ENCODE data around the gene CMTM2.

DNA sequence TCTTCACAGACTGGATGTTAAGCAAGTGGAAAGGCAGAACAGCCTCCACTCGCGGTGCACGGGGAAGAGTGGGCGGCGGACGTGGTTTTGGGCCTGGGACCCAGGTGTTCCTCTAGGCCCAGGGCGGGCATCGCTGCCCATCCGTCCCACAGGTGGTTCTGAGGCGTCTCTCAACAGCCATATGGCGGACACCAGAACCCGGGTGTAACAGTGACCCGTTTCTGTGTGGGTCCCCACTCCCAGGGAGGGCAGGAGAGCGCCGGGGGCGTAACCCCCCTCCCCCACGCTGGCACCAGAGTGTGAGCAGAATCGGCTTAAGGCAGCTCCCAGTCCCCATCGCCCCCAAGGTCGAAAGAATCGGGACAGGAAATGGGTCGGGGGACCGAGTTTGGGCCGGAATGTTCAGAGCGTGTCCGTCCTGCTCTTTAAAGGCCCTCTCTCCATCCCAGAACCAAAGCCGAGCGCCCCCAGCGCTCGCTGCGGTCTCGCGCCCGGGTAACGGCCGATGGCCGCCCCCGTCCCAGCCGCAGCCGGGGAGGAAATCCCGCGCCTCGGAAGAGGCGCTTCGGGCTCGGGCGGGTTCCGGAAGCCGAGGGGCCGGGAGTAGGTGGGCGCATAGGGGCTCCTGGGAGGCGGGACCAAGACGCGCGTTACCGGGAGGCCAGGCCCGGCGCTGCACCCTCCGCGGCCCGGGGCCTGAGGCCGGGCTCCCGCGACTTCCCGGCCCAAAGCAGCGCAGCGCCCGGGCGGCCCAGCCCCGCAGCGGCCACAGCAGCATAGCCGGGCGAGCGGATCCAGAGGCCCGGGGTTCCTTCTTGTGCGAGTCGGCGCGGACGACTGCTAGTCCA, 29.8 kb upstream of the CMTM2 start, which contains the start of gene TK2:
- TF ChIP-seq, protein P1, sequence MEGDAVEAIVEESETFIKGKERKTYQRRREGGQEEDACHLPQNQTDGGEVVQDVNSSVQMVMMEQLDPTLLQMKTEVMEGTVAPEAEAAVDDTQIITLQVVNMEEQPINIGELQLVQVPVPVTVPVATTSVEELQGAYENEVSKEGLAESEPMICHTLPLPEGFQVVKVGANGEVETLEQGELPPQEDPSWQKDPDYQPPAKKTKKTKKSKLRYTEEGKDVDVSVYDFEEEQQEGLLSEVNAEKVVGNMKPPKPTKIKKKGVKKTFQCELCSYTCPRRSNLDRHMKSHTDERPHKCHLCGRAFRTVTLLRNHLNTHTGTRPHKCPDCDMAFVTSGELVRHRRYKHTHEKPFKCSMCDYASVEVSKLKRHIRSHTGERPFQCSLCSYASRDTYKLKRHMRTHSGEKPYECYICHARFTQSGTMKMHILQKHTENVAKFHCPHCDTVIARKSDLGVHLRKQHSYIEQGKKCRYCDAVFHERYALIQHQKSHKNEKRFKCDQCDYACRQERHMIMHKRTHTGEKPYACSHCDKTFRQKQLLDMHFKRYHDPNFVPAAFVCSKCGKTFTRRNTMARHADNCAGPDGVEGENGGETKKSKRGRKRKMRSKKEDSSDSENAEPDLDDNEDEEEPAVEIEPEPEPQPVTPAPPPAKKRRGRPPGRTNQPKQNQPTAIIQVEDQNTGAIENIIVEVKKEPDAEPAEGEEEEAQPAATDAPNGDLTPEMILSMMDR (IDR thresholded peaks at IDR 0.05): no peak; the same call in 1 of the 2 replicates
- TF ChIP-seq SIN3A (IDR thresholded peaks at IDR 0.05; ENCODE audit: borderline replicate concordance, insufficient read depth, low read depth, low read length) (no peak), POLR2AphosphoS5 (IDR thresholded peaks at IDR 0.05; ENCODE audit: low read depth, low read length) (peak; percentile 78)
- TF ChIP-seq, protein P2, sequence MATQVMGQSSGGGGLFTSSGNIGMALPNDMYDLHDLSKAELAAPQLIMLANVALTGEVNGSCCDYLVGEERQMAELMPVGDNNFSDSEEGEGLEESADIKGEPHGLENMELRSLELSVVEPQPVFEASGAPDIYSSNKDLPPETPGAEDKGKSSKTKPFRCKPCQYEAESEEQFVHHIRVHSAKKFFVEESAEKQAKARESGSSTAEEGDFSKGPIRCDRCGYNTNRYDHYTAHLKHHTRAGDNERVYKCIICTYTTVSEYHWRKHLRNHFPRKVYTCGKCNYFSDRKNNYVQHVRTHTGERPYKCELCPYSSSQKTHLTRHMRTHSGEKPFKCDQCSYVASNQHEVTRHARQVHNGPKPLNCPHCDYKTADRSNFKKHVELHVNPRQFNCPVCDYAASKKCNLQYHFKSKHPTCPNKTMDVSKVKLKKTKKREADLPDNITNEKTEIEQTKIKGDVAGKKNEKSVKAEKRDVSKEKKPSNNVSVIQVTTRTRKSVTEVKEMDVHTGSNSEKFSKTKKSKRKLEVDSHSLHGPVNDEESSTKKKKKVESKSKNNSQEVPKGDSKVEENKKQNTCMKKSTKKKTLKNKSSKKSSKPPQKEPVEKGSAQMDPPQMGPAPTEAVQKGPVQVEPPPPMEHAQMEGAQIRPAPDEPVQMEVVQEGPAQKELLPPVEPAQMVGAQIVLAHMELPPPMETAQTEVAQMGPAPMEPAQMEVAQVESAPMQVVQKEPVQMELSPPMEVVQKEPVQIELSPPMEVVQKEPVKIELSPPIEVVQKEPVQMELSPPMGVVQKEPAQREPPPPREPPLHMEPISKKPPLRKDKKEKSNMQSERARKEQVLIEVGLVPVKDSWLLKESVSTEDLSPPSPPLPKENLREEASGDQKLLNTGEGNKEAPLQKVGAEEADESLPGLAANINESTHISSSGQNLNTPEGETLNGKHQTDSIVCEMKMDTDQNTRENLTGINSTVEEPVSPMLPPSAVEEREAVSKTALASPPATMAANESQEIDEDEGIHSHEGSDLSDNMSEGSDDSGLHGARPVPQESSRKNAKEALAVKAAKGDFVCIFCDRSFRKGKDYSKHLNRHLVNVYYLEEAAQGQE (IDR thresholded peaks at IDR 0.05; ENCODE audit: insufficient read depth in 1 of 2, low read depth in 2 of 2, low read length in 1 of 2): no peak

All from Panc1 (cell line).